ENCODE results near the gene USP47.

The USP47 gene

GRCh38 chr11:11858676-11859075 is 16.9 kb downstream of the USP47 start:
- DNase-seq (ENCODE audit: low read depth, low spot score): no peak
- no peak overlapping the region for H3K4me3 ChIP-seq (ENCODE audit: low read length)

DNA sequence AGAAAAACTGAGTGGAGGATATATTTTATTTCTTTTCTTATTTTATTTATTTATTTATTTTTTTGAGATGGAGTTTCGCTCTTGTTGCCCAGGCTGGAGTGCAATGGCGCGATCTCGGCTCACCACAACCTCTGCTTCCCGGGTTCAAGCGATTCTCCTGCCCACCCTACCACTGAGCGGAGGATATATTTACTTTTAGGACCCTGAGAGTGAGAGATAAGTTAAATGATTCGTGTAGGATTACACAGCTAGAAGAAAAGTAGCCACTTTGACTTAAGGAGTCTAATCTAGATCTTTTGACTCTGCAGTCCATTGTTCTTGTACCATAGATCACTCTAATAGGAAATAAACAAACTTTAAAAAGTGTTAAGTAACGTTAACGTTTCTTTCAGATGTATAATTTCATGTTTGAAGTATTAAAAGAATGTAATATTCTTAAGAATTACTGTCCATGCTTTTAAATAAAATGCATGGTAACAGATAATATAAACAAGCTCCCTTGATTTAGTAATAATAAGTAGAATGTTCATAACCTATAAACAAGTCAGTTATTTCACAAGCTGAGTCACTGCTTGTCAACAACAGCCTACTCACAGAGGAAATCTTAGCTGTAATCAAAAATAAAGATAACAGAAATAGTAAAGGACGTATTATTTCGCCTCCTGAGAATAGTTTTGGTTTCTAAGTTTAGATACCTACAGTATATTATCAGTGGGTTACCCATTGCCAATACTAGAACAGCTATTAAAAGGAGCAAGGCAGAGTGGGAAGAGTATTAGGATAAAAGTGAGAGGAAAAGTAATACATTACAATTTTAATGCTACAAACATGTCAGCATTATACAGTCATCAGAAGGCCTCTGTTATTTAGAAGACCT is 18.6 kb downstream of the USP47 start:
- DNase-seq (ENCODE audit: low read depth, low spot score): no peak
- H3K4me3 ChIP-seq (ENCODE audit: low read length): no peak overlapping the region

- DNase-seq (ENCODE audit: low read depth, low spot score): no peak
- H3K4me3 ChIP-seq (ENCODE audit: low read length): no peak overlapping the region
These were observed 21.2 kb downstream of the USP47 start for GRCh38 chr11:11862999-11863398.

DNA sequence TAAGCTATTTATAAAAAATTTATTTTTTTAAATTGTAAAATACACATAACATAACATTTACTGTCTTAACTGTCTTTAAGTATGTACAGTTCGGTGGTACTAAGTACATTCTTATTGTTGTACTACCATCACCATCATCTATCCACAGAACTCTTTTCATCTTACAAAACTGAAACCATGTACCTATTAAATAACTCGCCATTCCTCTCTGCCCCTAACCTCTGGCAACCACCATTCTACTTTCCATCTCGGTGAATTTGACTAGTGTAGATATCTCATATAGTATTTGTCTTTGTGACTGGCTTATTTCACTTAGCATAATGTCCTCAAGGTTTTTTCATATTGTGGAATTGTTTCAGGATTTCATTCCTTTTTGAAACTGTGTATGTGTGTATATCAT is 22.6 kb downstream of the USP47 start:
- DNase-seq (ENCODE audit: low read depth, low spot score): no peak
- H3K4me3 ChIP-seq (ENCODE audit: low read length): no peak overlapping the region

GRCh38 chr11:11864803-11865202 is 23.0 kb downstream of the USP47 start:
- no peak for DNase-seq (ENCODE audit: low read depth, low spot score)
- H3K4me3 ChIP-seq (ENCODE audit: low read length): no peak overlapping the region

GRCh38 chr11:11865449-11865848 is 23.7 kb downstream of the USP47 start:
- no peak for DNase-seq (ENCODE audit: low read depth, low spot score)
- H3K4me3 ChIP-seq (ENCODE audit: low read length): no peak overlapping the region

DNA sequence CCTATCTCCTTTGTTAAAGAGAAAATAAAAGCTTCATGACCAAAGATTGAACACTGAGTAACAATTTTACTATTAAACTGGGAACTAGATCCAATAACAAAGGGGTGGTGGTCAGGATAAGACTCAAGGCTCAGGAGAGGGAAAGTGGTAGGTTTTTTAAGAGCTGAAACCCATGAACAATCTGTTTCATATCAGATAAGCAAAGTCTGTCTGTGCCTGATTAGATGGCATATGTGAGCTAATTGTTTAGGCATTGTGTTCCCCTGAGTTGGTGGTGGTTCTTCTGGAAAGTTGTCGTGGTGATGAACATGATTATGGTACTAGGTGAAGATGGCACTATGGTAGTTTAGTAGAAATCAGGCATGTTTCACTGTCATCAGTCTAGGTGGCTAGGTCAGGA is 24.4 kb downstream of the USP47 start:
- DNase-seq (ENCODE audit: low read depth, low spot score): no peak
- H3K4me3 ChIP-seq (ENCODE audit: low read length): no peak overlapping the region

GRCh38 chr11:11867720-11868119 is 25.9 kb downstream of the USP47 start:
- DNase-seq (ENCODE audit: low read depth, low spot score): no peak
- no peak overlapping the region for H3K4me3 ChIP-seq (ENCODE audit: low read length)

- DNase-seq (ENCODE audit: low read depth, low spot score): no peak
- H3K4me3 ChIP-seq (ENCODE audit: low read length): no peak overlapping the region
These were observed 30.2 kb downstream of the USP47 start for GRCh38 chr11:11871991-11872401.

- no peak overlapping the region for H3K4me3 ChIP-seq (ENCODE audit: low read length)
- no peak for DNase-seq (ENCODE audit: low read depth, low spot score)
These were observed 34.7 kb downstream of the USP47 start for GRCh38 chr11:11876458-11876857.

DNA sequence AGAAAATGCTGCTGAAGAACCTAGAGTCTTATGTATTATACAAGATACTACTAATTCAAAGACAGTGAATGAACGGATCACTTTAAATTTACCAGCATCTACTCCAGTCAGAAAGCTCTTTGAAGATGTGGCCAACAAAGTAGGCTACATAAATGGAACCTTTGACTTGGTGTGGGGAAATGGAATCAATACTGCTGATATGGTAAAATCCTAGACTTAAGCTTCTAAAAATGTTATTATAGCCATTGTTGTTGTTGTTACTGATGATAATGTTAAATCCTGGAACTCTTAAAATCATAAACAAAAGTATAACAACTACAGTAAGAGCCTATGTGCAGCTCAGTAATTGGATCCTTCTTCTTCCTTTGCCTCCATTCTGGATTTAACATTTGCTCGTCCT is 38.4 kb downstream of the USP47 start:
- DNase-seq (ENCODE audit: low read depth, low spot score): no peak
- no peak overlapping the region for H3K4me3 ChIP-seq (ENCODE audit: low read length)

DNA sequence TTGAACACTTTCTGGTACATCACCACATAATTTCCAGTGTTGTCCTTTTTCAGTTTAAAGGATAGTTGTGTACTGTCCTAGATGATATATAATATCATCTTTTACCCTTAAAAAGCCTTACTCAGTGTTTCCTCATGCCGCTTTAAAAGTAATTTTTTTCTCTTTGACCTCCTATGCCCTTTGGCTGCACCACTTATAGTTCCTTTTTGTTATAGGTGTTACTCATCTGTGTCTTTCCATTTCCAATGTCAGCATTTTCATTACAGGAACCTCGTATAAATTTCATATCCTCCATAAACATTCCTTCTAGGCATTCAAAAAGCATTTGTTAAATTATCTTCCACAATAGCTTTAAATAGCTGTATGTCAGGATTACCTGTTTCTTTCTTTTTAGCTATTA is 40.8 kb downstream of the USP47 start:
- no peak overlapping the region for H3K4me3 ChIP-seq (ENCODE audit: low read length)
- no peak for DNase-seq (ENCODE audit: low read depth, low spot score)

GRCh38 chr11:11884351-11884750 is 42.6 kb downstream of the USP47 start:
- H3K4me3 ChIP-seq (ENCODE audit: low read length): no peak overlapping the region
- DNase-seq (ENCODE audit: low read depth, low spot score): no peak

- no peak overlapping the region for H3K4me3 ChIP-seq (ENCODE audit: low read length)
- no peak for DNase-seq (ENCODE audit: low read depth, low spot score)
These were observed 43.2 kb downstream of the USP47 start for GRCh38 chr11:11884774-11885481.

DNA sequence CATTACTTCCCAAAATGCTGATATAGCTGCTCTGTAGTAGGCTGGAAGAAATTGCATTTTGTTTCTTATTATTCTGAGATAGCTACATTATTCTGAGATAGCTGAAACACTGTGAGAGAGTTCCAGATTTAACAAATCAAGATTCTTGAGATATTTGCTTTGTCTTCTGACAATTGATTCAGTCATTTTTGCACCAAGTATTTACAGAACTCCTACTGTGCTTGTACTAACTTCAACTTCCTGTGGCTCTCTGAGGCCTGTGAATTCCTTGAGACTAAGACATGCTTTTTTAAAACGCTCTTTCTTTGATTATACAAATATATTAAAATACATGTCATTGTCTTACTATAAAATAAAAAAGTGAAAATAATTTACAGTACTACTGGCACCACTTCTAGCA is 52.7 kb downstream of the USP47 start:
- H3K4me3 ChIP-seq (ENCODE audit: low read length): no peak overlapping the region
- DNase-seq (ENCODE audit: low read depth, low spot score): no peak

- no peak overlapping the region for H3K4me3 ChIP-seq (ENCODE audit: low read length)
- peak; percentile 4 for DNase-seq (ENCODE audit: low read depth, low spot score)
These were observed 53.9 kb downstream of the USP47 start for GRCh38 chr11:11895672-11896071.

DNA sequence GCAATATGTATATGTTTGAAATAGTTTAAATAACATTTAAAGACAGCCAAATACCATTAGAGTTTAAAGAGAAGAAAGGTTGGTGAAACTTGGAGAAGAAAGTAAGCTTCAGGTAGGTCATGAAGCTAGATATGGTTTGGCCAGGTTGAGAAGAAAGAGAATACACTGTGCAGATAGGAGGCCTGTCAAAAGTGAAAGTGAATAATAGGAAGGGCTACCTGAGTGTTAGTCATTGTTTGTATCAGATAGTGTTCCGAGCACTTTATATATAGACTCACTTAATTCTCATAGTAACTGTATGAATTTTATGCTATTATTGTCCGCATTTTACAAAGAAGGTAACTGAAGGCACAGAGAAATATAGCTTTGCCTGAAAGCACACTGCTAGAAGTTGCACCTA is 56.9 kb downstream of the USP47 start:
- no peak for DNase-seq (ENCODE audit: low read depth, low spot score)
- H3K4me3 ChIP-seq (ENCODE audit: low read length): no peak overlapping the region

- no peak overlapping the region for H3K4me3 ChIP-seq (ENCODE audit: low read length)
- peak; percentile 3 for DNase-seq (ENCODE audit: low read depth, low spot score)
These were observed 57.6 kb downstream of the USP47 start for GRCh38 chr11:11899401-11899800.

DNA sequence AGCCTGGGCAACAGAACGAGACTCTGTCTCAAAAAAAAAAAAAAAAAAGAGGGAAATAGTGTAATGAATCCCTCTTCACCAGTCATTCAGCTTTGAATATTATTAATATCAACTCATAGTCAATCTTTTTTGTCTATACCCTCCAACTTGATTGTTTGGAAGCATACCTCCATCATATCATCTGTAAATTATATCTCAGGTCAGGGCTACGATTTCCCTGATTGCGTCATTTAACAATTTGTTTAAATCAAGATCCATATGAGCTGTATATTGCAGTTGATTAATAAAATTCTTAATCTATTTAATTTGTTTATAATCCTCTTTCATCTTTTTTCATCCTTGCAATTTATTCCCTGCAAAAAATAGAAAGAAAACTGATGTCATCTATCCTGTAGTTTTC is 60.2 kb downstream of the USP47 start:
- no peak for DNase-seq (ENCODE audit: low read depth, low spot score)
- no peak overlapping the region for H3K4me3 ChIP-seq (ENCODE audit: low read length)

GRCh38 chr11:11909727-11910126 is 68.0 kb downstream of the USP47 start:
- no peak for DNase-seq (ENCODE audit: low read depth, low spot score)

GRCh38 chr11:11910541-11910940 is 68.8 kb downstream of the USP47 start:
- DNase-seq (ENCODE audit: low read depth, low spot score): no peak
- no peak overlapping the region for H3K4me3 ChIP-seq (ENCODE audit: low read length)

More at GRCh38 chr11:11909727-11910126, 68.0 kb downstream of the USP47 start:
- no peak overlapping the region for H3K4me3 ChIP-seq (ENCODE audit: low read length)
